Measurements from ENCODE around the gene C6orf136. TPM values are rescaled to one million over a fixed set of nuclear protein-coding genes. Genes with fewer than 3 reads are reported as not detected.

The C6orf136 gene
- total RNA-seq, 1 experiment from 2014 or later = 25.0 TPM

DNA sequence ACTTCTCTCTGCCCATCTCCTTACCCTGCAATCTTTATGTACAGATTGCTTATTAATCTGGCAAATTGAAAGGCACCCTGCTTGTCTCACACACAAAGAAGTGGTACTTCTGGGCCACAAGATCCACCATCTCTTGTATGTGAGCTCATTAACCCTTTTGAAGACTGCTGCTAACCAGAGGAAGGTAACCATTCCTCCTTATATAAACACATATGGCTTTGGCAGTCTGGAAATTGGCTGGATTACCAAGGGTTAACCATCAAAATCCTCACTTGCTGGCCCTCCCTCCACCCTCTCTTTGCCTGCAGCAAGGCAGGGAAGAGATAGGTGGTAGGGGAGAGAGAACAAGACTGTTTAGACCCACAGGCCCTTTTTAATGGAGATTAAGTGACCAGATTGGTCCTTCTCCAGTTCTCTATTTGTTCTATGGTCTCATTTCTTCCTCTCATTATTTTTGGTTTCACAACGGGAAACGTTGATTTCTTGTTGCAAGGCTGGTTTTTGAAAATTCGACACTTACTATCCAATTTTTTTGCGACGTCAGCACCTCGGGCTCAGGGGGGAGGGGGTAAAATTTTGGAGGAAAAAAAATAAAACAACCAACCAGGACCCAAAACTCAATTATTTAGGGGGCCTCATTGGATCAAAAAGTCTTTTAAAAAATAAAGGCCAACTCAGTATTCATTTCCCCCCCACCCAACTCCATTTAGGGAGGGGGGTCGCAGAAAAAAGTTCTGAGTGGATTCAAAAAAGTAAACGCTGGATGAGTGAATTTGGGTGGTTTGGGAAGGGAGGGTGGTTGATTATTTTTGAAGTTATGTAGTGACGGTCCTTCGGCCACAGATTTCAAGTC lies 30.7 kb upstream of the C6orf136 start:
- no TSS peak for BruUV-seq (replicated peaks)
- POLR2A ChIA-PET (ENCODE audit: low non-redundant PET) = interaction anchor here (0.7 to 1.3 kb wide), 2 partner anchors 101 to 269 kb away, joined by 3 to 4 read pairs; partner anchors contain the start of gene MDC1
- peak; percentile 53 for DNase-seq (ENCODE audit: low spot score)

DNA sequence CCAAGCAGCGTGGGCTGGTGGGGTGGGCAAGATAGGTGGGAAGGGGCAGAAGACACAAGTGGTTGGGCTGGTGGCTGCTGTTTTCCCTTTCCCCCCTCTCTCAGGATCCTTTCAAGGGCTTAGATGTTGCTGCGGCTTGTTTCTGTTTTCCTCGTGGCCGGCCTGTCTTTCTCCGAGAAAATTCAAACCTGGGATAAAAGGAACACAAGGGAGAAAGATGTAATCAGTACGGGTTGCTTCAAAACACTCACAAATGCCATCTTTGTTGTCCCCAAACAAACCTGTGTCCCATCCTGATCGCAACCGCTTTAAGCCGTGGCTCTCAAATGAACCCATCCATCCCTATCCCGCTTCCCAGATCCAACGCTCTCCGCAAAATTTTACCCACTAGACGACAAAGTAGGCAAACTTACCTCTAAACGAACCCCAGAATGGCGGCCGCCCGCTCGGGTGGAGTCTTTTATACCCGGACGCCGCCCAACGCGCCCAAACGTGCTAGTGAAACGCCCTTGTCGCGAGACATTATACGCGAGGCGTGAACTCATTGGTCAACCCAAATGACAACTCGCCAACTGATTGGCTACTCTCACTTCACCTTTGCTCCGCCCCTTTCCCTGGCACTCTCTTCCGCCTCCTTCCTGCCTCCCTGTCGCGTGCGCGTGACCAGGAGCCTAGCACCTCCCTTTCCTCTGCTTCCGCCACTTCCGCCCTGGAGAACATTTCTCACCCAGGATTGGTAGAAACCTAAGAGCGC lies 29.9 kb upstream of the C6orf136 start, which contains the start of gene PPP1R10:
Gene PPP1R10 (minus strand): TSS at position 433 of the 754 bp plus-strand sequence. CDS start 7,299 bp downstream, outside the sequence.
- peak; percentile 100 for DNase-seq (ENCODE audit: low spot score)
- Histone ChIP-seq H3K27me3 (replicated peaks; ENCODE audit: insufficient read depth, low read depth, low read length, poor library complexity) (no peaks in the 10 kb centered on the region), H3K27ac (ENCODE audit: low read depth, low read length, poor library complexity, severe bottlenecking) (peak within 1 kb of the TSS; percentile 99), H3K9me3 (ENCODE audit: low read depth, low read length, poor library complexity, severe bottlenecking) (no peaks in the 10 kb centered on the region), H3K4me3 (ENCODE audit: low read depth, low read length, poor library complexity, severe bottlenecking) (peak within 1 kb of the TSS; percentile 81), H3K36me3 (ENCODE audit: insufficient read depth, low read length, poor library complexity, severe bottlenecking) (peaks cover 49% of the 10 kb centered on the region), H3K4me1 (ENCODE audit: insufficient read depth, low read length, poor library complexity, severe bottlenecking) (peaks cover 31% of the 10 kb centered on the region)
- TF ChIP-seq CTCF (conservative IDR thresholded peaks at IDR 0.05; ENCODE audit: low read depth, low read length) = no peak
- no peak for TF ChIP-seq EZH2 (IDR thresholded peaks at IDR 0.05; ENCODE audit: borderline replicate concordance, low read depth, low read length, poor library complexity, severe bottlenecking)
- POLR2A ChIA-PET (ENCODE audit: low non-redundant PET) = interaction anchor here (0.6 to 1.1 kb wide), 2 partner anchors 104 to 165 kb away, joined by 3 to 5 read pairs; no protein-coding TSS in a partner anchor
- intact Hi-C loops (cut with micrococcal nuclease; ENCODE audit: unreplicated experiment) = loop anchor here (1.0 kb wide), 1 partner anchor 100 kb away; the partner anchor contains the start of gene MDC1
- BruUV-seq (replicated peaks) = TSS peak; percentile 70
- CTCF ChIA-PET = no interaction called here

More for the DNA sequence above, 30.7 kb upstream of the C6orf136 start:
- H3K9me3 ChIP-seq (ENCODE audit: low read depth, low read length, poor library complexity, severe bottlenecking) = no peaks in the 10 kb centered on the region
- intact Hi-C loops (cut with micrococcal nuclease; ENCODE audit: unreplicated experiment) = no loop called here
- peaks cover 42% of the 10 kb centered on the region for H3K36me3 ChIP-seq (ENCODE audit: insufficient read depth, low read length, poor library complexity, severe bottlenecking)
- peak overlapping the region; percentile 99 for H3K27ac ChIP-seq (ENCODE audit: low read depth, low read length, poor library complexity, severe bottlenecking)
- CTCF ChIA-PET = no interaction called here
- H3K4me1 ChIP-seq (ENCODE audit: insufficient read depth, low read length, poor library complexity, severe bottlenecking) = peaks cover 32% of the 10 kb centered on the region
- no peak for TF ChIP-seq CTCF (conservative IDR thresholded peaks at IDR 0.05; ENCODE audit: low read depth, low read length)
- no peak for TF ChIP-seq EZH2 (IDR thresholded peaks at IDR 0.05; ENCODE audit: borderline replicate concordance, low read depth, low read length, poor library complexity, severe bottlenecking)
- no peaks in the 10 kb centered on the region for H3K27me3 ChIP-seq (replicated peaks; ENCODE audit: insufficient read depth, low read depth, low read length, poor library complexity)
- H3K4me3 ChIP-seq (ENCODE audit: low read depth, low read length, poor library complexity, severe bottlenecking) = peak overlapping the region; percentile 81

- BruUV-seq (replicated peaks) = TSS peak; percentile 74
- ChIA-PET CTCF (no interaction called here), POLR2A (ENCODE audit: low non-redundant PET) (interaction anchor here (0.6 to 1.1 kb wide), 2 partner anchors 103 to 165 kb away, joined by 3 to 5 read pairs; no protein-coding TSS in a partner anchor)
- peak within 1 kb of the TSS; percentile 81 for H3K4me3 ChIP-seq (ENCODE audit: low read depth, low read length, poor library complexity, severe bottlenecking)
- intact Hi-C loops (cut with micrococcal nuclease; ENCODE audit: unreplicated experiment) = loop anchor here (1.0 kb wide), 1 partner anchor 100 kb away; the partner anchor contains the start of gene MDC1
- H3K27me3 ChIP-seq (replicated peaks; ENCODE audit: insufficient read depth, low read depth, low read length, poor library complexity) = no peaks in the 10 kb centered on the region
- peak within 1 kb of the TSS; percentile 99 for H3K27ac ChIP-seq (ENCODE audit: low read depth, low read length, poor library complexity, severe bottlenecking)
- no peaks in the 10 kb centered on the region for H3K9me3 ChIP-seq (ENCODE audit: low read depth, low read length, poor library complexity, severe bottlenecking)
- peaks cover 24% of the 10 kb centered on the region for H3K4me1 ChIP-seq (ENCODE audit: insufficient read depth, low read length, poor library complexity, severe bottlenecking)
- H3K36me3 ChIP-seq (ENCODE audit: insufficient read depth, low read length, poor library complexity, severe bottlenecking) = peaks cover 56% of the 10 kb centered on the region
- peak; percentile 98 for DNase-seq (ENCODE audit: low spot score)
- no peak for TF ChIP-seq CTCF (conservative IDR thresholded peaks at IDR 0.05; ENCODE audit: low read depth, low read length)
- no peak for TF ChIP-seq EZH2 (IDR thresholded peaks at IDR 0.05; ENCODE audit: borderline replicate concordance, low read depth, low read length, poor library complexity, severe bottlenecking)
Observed at GRCh38 chr6:30617565-30618269, 29.2 kb upstream of the C6orf136 start, which contains the start of gene MRPS18B. Gene MRPS18B, plus strand, starts transcription at chr6:30617840. Its CDS starts 26 bp downstream, at chr6:30617866.
